Frontal cortex (tissue), 4 donors: ENCODE measurements around the gene YWHAH. TPM values are rescaled to one million over a fixed set of nuclear protein-coding genes. Genes with fewer than 3 reads are reported as not detected.

Experiments used
- DNase-seq, 2 donors: peaks; one replicate each; pipeline ENCODE4 v3.0.0; 2012; ENCODE audit warnings: low spot score in 2 of 2
- FAIRE-seq: peaks from 2 replicates; lab custom pipeline; 2012; peaks lifted over from hg19 to GRCh38; lab: Jason Lieb, UNC
- total RNA-seq: library from RNA; depleted of rRNA; stranded (reverse); fragments of >200 nt; gene quantifications from one replicate; pipeline ENCODE4 v1.2.3, GENCODE V29; 2014
- donor health status: control.
- donor health status: control.
- donor health status: control.

Gene YWHAH
- total RNA-seq, result 255 TPM

- DNase-seq (peak; percentile 98 to 99), FAIRE-seq (no peak)
These were observed at the start of gene YWHAH for GRCh38 chr22:31943978-31944699. YWHAH (plus strand) TSS chr22:31944535; CDS start chr22:31944734, 199 bp downstream.

- FAIRE-seq, result no peak
- DNase-seq, result no peak
These were observed 48.8 kb upstream of the YWHAH start for GRCh38 chr22:31895411-31896123.

- DNase-seq (no peak), FAIRE-seq (no peak)
These were observed 47.9 kb upstream of the YWHAH start for GRCh38 chr22:31896472-31896871.

- no peak for DNase-seq
- no peak for FAIRE-seq
These were observed 46.2 kb upstream of the YWHAH start for GRCh38 chr22:31897842-31898805.

- FAIRE-seq, result no peak
These were observed 45.4 kb upstream of the YWHAH start for GRCh38 chr22:31898926-31899325.

GRCh38 chr22:31899669-31900068 is 44.7 kb upstream of the YWHAH start:
- FAIRE-seq (no peak), DNase-seq (no peak)

More at GRCh38 chr22:31898926-31899325, 45.4 kb upstream of the YWHAH start:
- DNase-seq, result no peak

GRCh38 chr22:31901388-31902137 is 42.8 kb upstream of the YWHAH start:
- FAIRE-seq, result no peak
- no peak for DNase-seq

GRCh38 chr22:31904651-31905050 is 39.7 kb upstream of the YWHAH start:
- DNase-seq (no peak), FAIRE-seq (no peak)

- DNase-seq (no peak), FAIRE-seq (no peak)
These were observed 39.0 kb upstream of the YWHAH start for GRCh38 chr22:31905356-31905755.

- FAIRE-seq (no peak), DNase-seq (no peak)
These were observed 38.2 kb upstream of the YWHAH start for GRCh38 chr22:31906086-31906485.

GRCh38 chr22:31906569-31906968 is 37.8 kb upstream of the YWHAH start:
- no peak for FAIRE-seq
- DNase-seq, result no peak

GRCh38 chr22:31909977-31910376 is 34.4 kb upstream of the YWHAH start:
- DNase-seq (no peak), FAIRE-seq (no peak)

GRCh38 chr22:31911565-31912406 is 32.5 kb upstream of the YWHAH start:
- FAIRE-seq, result no peak
- DNase-seq, result no peak

GRCh38 chr22:31912407-31912743 is 32.0 kb upstream of the YWHAH start:
- FAIRE-seq (no peak), DNase-seq (no peak)

GRCh38 chr22:31915586-31915985 is 28.7 kb upstream of the YWHAH start:
- no peak for FAIRE-seq
- DNase-seq, result no peak

GRCh38 chr22:31917227-31917921 is 27.0 kb upstream of the YWHAH start:
- DNase-seq, result no peak
- no peak for FAIRE-seq

- FAIRE-seq, result no peak
- no peak for DNase-seq
These were observed 24.6 kb upstream of the YWHAH start for GRCh38 chr22:31919730-31920129.

GRCh38 chr22:31920306-31920705 is 24.0 kb upstream of the YWHAH start:
- FAIRE-seq (no peak), DNase-seq (no peak)
